Stimulated activated CD8-positive, alpha-beta memory T cell treated with anti-CD3 and anti-CD28 coated beads, Interleukin-7, amount 100 ng/mL, for 48 hours (primary cell): Measurements from ENCODE around the gene LYRM9.
"Not testable (repeated sequence)": the region's sequence is repeated elsewhere in the genome, so short reads cannot be mapped to it uniquely, and the experiment has no call there.

Experiments
- DNase-seq, 2 donors: peaks; one replicate each; pipeline ENCODE4 v3.0.0-alpha.2; 2020; ENCODE audit warnings: low read depth in 1 of 2; ENCODE audit errors: extremely low read depth in 1 of 2

The LYRM9 gene

DNA sequence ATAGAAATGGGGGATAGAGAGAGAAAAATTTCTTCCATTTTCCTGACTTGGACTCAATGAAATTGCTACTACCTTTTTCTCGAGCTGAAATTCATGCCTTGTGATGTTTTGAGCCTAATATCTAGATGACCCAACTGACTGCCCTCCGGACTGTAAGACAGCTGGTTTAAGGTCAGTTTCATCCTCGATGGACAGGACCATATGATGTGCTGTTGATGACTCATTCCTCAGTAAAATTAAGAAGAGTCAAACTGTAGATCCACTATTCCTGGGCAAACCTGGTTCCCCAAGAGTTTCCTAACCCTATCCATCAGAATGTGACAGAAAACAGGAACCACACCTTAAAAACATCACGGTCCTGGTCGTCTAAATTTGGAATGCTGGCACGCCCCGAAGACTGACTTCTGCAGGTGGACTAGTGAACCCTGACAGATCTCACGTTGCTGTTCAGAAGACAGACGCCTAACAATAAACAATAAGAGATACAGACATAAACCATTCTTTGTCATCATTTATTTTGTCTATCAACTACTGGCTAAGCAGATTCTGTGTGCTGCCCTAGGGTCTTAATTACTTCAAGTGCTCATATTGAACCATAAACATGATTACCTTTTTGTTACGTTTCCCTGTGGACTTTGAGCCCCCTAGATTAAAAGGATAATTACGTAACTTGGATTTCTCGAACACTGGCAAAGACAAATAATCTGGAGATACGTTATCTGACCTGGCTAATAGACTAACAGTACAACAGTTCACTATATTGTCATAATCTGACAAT, 47.7 kb downstream of the LYRM9 start:
- no peak for DNase-seq

DNA sequence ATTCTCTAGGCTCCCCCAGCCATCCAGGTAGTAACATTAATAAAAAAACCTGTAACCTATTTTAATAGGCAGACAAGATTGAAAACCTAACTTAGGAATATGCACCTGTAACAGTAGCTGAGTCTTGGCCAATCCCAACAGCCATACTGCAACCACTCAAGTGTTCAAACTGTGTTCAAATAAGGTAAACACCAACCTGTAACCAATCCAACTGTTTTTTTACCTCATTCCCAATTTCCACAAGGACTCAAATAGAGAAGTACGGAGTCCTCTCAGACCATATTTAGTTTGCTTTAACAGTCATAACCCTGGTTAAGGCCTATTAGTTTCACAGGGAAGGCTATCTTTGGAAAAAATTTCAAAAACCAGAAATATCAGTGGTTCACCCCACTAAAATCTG, 52.5 kb downstream of the LYRM9 start:
- DNase-seq: no peak

GRCh38 chr17:27840406-27840678, 52.8 kb downstream of the LYRM9 start:
- not testable (repeated sequence) for DNase-seq

- DNase-seq: not testable (repeated sequence)
These were observed 53.4 kb downstream of the LYRM9 start for GRCh38 chr17:27839571-27840405.

- not testable (repeated sequence) for DNase-seq
These were observed 54.6 kb downstream of the LYRM9 start for GRCh38 chr17:27838607-27839006.

GRCh38 chr17:27837769-27838168, 55.4 kb downstream of the LYRM9 start:
- DNase-seq: not testable (repeated sequence)

DNA sequence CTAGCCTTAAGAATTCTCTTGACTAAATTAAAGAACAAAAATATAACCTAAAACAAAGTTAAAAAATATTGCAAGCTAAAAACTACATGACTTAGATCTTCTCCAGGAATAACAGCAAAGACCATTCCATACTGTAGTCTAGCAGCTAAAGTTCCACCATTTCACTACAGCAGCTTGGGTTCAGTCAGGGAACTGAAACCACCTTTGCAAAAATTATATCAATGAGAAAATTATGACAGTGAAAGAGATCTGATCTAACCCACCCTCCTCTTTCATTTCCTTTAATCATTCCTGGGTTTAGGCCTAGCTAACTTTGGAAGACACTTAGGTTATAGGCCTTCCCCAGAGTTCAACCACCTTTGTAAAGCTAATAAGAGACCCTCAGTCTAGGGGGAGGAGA, 56.5 kb downstream of the LYRM9 start:
- DNase-seq: no peak

DNA sequence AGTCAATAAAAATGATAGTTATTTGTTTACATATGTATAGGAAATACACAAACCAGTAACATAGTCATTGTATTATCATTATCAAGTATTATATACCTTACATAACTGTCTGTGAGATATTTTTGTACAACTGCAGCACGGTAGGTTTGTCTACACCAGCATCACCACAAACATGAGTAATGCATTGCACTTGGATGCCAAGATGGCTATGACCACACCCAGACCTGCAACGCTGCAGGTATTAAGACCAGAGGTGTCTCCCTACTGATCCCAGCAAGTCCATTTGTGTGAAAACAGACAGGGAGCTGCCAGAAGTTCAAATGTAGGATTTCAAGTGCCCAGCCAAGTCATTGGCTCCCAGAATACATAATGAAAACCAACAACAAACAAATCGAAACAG, 58.6 kb downstream of the LYRM9 start:
- no peak for DNase-seq

- no peak for DNase-seq
These were observed 60.3 kb downstream of the LYRM9 start for GRCh38 chr17:27832831-27833230.

GRCh38 chr17:27829888-27830287, 63.3 kb downstream of the LYRM9 start:
- DNase-seq: not testable (repeated sequence)

GRCh38 chr17:27829143-27829711, 63.9 kb downstream of the LYRM9 start:
- not testable (repeated sequence) for DNase-seq
